ENCODE measurements around the gene SOX14.

DNA sequence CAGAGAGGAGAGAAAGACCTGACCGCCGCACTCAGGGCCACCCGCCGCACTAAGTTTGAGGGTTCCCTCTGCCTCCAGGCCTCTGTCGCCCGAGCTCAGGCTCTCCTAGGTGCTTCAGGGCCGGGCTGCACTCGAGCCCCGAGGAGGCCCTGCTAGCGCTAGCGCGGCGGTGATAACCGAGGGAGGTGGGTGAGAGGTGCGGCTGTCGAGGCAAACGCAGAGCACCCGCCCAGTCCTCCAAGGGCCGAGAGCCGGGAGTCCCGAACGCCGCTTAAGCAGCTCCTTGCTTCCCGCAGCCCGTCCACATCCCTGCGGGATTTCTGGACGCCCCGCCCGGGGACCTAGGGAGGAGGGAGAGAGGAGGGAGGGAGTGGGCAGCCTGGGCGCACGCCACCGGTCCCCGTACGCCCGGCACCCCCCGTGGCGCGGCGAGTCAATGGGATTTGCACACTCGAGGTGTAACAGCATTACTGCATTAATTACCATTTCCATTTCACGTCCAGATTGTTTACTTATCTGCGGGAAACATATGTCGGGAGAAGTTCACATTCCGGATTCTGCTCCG, 6.8 kb downstream of the SOX14 start:
- TF ChIP-seq POLR2A (IDR thresholded peaks at IDR 0.05): no peak
- no peak for TF ChIP-seq CTCF (IDR thresholded peaks at IDR 0.05)
